ENCODE results near the gene CERK.

GRCh38 chr22:46753761-46754109, 15.7 kb upstream of the CERK start:
- TF ChIP-seq, protein P1, sequence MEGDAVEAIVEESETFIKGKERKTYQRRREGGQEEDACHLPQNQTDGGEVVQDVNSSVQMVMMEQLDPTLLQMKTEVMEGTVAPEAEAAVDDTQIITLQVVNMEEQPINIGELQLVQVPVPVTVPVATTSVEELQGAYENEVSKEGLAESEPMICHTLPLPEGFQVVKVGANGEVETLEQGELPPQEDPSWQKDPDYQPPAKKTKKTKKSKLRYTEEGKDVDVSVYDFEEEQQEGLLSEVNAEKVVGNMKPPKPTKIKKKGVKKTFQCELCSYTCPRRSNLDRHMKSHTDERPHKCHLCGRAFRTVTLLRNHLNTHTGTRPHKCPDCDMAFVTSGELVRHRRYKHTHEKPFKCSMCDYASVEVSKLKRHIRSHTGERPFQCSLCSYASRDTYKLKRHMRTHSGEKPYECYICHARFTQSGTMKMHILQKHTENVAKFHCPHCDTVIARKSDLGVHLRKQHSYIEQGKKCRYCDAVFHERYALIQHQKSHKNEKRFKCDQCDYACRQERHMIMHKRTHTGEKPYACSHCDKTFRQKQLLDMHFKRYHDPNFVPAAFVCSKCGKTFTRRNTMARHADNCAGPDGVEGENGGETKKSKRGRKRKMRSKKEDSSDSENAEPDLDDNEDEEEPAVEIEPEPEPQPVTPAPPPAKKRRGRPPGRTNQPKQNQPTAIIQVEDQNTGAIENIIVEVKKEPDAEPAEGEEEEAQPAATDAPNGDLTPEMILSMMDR (IDR thresholded peaks at IDR 0.05 in 8 of 11, conservative IDR thresholded peaks at IDR 0.05 in 3 of 11): no peak
- no peak for TF ChIP-seq POLR2A (IDR thresholded peaks at IDR 0.05)

All from spleen (tissue), 7 donors.